HT-29 (cell line): ENCODE measurements around the gene SCN2B. TPM values are rescaled to one million over a fixed set of nuclear protein-coding genes. Genes with fewer than 3 reads are reported as not detected.

ENCODE experiments used
- DNase-seq: peaks from one replicate; pipeline ENCODE4 v3.0.0-alpha.2; 2015; ENCODE audit warnings: low spot score
- small RNA-seq: library from RNA; depleted of rRNA; stranded (forward); fragments of <200 nt; gene quantifications from one replicate; pipeline ENCODE3, GENCODE V24; 2014
- total RNA-seq: library from RNA; depleted of rRNA; stranded (reverse); fragments of >200 nt; shearing (Covaris generic); gene quantifications from 2 replicates; pipeline ENCODE4 v1.2.3, GENCODE V29; 2014; rRNA removed

Gene SCN2B
- total RNA-seq, 1 experiment from 2014 or later = not detected

DNA sequence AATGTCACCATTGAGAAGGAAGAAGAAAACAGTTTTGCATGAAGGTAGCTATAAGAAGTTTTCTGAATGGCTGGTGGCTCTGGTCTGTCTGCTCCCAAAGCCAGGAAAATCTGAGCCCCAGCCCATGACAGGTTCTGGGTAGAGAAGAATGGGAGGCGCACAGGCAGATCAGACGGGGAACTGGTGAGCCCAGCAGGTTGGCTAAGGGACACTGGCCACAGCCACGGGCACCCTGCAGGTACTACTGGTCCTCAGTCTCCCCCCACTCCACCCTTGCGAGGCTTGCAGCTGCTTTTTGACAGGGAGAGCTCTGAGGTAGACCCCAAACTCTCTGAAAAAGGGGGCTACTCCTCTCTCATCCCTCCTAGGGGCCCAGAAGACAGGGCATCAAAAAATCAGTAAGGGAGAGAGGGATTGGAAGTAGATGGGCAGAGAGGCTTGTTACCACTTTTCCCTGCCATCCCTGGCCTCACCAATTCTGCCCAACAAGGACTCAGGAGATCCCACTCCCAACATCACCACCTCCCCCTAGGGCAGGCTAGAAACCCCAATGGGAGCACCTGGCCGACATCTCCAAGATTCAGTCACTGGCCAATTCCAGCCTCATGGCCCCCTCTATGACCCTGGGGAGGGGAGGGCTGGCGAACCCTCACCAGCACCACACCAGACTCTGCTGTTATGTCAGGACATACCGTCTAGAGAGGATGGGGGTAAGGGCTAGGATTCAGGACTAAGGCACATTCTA is 41.2 kb downstream of the SCN2B start:
- DNase-seq = no peak

- DNase-seq = no peak
Observed at GRCh38 chr11:118133816-118134215, 42.6 kb downstream of the SCN2B start.

DNA sequence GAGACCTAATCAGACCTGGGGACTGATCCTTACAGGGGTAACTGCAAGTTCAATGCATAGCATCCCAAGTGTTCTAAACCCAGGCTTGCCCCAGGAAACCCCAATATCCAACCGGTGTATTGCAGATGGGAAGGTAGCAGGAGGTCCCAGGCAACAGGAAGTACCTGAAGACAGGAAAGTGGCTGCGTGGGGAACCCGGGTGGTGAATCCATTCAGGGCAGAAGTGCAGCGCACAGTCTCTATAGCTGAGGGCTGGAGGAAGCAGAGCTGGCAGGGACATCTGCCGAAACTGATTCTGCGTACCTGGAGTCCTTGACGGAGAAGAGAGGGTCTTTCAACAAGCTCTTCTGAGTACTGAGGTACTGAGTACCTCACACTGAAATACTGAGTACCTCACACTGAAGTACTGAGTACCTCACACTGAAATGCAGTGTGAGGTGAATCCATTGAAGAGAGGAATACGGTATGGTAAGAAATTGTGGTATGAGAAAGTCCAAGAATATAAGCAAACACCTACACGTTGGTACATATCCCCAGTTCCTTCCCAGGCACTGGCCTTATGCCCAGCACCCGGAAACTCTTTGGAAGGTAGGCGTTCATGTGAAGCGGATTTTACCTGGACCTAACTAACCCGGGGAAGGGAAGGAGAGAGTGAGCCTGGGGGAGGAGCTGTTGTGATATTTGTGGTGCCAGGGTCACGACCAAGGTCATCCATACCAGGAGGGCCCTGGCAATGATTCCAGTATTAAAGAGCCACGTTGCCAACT is 43.9 kb downstream of the SCN2B start:
- no peak for DNase-seq

DNA sequence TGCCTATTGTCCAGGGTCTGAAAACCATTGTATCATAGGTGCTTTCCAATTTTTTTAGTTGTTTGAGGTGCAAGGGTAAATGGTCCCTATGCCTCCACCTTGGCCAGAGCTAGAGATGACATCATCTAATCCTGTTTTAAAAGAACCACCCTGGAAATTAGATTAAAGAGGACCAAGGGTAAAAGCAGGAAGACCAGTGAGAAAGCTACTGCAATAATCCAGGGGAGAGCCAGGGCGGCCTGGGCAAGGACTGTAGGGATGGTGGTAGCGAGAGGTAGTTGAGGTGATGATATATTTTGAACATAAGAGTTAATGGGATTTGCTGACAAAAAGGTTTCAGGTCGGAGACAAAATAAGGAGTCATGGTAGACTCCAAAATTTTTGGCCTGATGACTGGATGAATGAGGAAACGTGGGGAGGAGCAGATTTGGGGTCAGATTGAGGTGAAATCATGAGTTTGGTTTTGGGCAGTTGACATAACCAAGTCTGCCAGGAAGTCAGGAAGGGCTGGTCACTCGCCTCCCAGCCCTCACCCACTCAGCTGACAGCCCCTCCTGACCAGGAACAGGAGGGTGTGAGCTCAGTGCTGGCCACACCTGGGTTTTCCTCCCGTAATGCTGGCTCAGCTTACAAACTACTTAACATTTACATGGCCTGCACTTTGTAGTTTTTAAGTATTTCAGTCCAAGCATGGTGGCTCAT is 46.8 kb downstream of the SCN2B start:
- DNase-seq = no peak

DNA sequence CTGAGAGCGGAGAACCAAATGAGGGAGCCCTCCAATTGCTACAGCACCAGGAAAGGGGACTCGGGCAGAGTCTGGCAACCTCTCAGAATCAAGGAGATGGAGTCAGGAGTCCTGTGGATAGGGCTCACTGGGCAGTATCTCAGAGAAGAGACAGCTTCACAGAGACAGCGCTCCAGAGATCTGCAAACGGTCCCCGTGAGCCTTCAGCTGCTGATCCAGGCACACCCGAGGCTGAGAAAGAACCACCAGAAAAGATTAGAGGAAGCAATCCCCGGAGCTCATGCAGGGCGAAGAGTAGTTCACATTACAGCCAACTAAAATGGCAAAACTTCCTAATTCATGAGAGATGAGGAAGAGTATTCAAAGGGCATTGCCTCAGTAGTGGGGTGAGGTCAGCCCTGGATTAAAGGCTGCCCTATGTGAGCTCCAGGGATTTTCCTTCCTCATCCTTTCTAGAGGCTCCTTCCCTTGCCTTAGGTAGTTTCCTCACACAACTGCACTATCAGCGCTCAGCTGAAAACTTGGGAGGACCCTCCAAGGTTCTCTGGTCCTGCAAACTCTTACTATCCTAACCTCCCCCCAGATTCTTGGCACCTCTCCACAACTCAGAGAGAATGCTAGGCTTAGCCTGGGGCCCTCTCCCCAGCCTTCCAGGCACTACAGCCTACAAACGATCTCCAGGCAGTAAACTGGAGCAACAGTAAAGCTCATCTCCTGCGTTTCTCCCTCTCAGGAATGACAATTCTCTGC is 47.5 kb downstream of the SCN2B start:
- DNase-seq = no peak

DNA sequence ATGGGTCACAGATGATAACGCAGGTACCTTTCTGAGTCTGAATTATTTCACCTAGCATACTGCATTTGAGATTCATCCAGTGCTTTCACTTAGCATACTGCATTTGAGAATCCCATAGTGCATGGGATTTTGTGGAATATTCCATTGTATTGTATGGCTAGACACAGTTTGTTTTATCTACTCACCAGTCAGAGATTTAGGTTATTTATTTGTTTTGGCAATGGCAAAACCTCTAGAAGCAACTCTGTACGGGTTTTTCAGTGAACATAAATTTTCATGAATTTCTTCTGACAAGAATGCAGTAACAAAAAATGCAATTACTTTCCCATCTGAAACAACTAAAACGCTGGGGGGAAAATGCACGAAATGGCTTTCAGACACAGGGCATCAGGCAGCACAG is 48.1 kb downstream of the SCN2B start:
- no peak for DNase-seq

DNA sequence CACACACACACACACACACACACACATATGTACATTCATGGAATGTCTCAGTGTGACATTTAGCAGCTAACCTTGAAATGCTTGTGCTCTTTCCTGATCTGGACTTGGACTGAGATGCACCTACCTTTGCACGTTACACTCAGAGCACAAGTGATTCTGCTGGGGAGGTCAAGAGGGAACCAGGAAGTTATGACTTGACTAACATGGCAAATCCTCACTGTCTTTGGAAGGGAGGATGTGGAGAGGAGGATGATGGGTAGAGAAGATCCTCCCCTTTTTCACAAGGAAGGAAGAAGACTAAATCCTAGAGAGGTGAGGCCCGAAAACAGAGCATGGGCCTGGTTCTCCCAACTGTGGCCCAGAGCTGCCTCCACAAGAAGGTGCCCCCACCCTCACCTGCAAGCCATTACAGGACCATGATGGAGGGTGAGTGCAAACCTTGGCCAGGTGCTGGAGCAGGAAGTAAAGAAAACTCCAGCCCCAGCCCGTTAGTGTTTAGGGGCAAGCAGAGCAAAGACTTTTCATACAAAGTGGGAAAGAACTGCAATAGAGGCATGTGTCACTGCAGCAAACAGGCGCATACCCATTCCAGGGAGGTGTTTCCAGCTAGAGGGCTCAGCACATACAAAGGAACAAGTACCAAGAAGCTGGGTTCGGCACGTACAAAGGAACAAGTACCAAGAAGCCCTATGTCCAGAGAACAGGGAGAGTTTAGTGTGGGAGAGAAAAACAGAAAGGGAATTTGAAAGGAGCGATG is 50.2 kb downstream of the SCN2B start:
- DNase-seq = no peak

- DNase-seq = no peak
Observed at GRCh38 chr11:118124929-118125535, 51.4 kb downstream of the SCN2B start.

DNA sequence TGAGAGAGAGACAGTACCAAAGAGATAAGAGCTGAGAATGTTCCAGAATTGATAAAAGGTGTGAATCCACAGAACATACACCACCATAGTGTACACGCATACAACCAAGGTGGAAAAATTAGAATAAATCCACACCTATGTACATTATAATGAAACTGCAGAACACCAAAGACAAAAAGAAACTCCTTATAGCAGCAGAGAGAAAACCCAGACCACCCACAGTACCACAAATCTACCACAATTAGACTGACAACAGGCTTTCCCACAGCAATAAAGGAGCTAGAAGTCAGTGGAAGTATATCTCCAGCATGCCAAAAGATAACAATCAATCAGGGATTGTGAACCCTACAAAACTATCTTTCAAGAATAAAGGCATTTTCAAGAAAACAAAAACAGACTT is 55.6 kb downstream of the SCN2B start:
- DNase-seq = no peak

DNA sequence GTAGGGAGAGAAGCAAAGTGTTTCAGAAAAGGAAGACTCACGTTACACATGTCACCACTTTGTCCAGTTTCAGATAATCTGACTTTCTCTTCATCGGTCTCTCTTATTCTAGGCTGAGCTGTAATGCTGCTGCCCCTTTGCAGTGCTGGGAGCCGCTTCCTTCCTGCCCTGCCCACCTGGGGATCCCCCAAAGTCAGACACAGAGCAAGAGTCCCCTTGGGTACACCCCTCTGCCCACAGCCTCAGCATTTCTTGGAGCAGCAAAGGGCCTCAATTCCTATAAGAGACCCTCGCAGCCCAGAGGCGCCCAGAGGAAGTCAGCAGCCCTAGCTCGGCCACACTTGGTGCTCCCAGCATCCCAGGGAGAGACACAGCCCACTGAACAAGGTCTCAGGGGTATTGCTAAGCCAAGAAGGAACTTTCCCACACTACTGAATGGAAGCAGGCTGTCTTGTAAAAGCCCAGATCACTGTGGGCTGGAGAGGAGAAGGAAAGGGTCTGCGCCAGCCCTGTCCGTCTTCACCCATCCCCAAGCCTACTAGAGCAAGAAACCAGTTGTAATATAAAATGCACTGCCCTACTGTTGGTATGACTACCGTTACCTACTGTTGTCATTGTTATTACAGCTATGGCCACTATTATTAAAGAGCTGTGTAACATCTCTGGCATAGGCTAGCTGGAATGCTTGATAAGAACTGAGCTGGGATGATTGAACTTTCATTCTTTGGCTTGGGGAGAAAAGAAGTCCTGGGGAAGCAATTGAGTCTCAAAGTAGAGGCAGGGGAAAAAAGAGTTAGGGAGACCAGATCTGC is 58.4 kb downstream of the SCN2B start:
- no peak for DNase-seq

- no peak for DNase-seq
Observed at GRCh38 chr11:118115048-118115447, 61.4 kb downstream of the SCN2B start.

DNA sequence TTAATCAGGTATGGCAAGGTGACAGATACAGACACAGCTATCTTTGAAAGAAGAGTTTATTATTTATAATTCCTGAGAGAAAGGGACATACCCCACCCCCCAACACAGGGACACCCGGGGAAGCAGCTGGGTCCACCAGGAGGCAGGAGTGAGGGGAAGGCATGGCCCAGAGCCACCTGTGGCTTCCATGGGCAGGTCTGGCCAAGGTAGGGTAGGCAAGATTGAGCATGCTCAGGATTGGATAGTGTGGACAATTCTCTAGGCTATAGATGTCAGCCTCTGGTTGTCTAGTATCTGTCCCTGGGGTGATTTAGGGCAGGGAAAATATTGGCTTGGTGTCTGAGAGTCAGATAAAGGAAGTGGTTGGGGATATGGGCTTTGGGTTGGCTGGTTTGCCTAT is 62.2 kb downstream of the SCN2B start:
- no peak for DNase-seq

GRCh38 chr11:118112711-118113430 is 63.6 kb downstream of the SCN2B start:
- DNase-seq = no peak

Small RNA genes lying within 50 kb of the gene (small RNA-seq; reads per million reads assigned to genes)
- not detected for gene HSPE1P18

Other genes starting within 250 kb of the SCN2B start
- 2.8 and 3.1 TPM in 2 replicates for gene TMPRSS13, start 247.2 kb downstream of the SCN2B start, total RNA-seq
- gene IL10RA, start 190.2 kb downstream of the SCN2B start, total RNA-seq = 0.21 TPM in 1 of 2 replicates, not detected in the other
- gene TMPRSS4, start 99.6 kb downstream of the SCN2B start, total RNA-seq = 152 and 157 TPM in 2 replicates
- not detected in 2 replicates for gene SMIM35, start 89.7 kb downstream of the SCN2B start, total RNA-seq
- not detected in 2 replicates for gene SCN4B, start 23.8 kb downstream of the SCN2B start, total RNA-seq
- gene JAML, start 48.4 kb upstream of the SCN2B start, total RNA-seq = 0.10 TPM in 1 of 2 replicates, not detected in the other
- 11.1 and 11.7 TPM in 2 replicates for gene MPZL3, start 75.7 kb upstream of the SCN2B start, total RNA-seq
- gene MPZL2, start 87.7 kb upstream of the SCN2B start, total RNA-seq = 24.3 and 30.4 TPM in 2 replicates
- not detected in 2 replicates for gene CD3E, start 128.1 kb upstream of the SCN2B start, total RNA-seq
- gene CD3D, start 166.1 kb upstream of the SCN2B start, total RNA-seq = not detected in 2 replicates
- not detected in 2 replicates for gene CD3G, start 167.7 kb upstream of the SCN2B start, total RNA-seq
- 23.6 and 24.1 TPM in 2 replicates for gene UBE4A, start 183.0 kb upstream of the SCN2B start, total RNA-seq
- gene ATP5MG, start 225.0 kb upstream of the SCN2B start, total RNA-seq = 222 and 227 TPM in 2 replicates